Germinal center (tissue), 1 donor: ENCODE results near the gene IFT52.

Experiments used
- DNase-seq: peaks from one replicate; pipeline ENCODE4 v3.0.0; 2012; ENCODE audit warnings: mixed read lengths, low spot score

Gene IFT52, protein sequence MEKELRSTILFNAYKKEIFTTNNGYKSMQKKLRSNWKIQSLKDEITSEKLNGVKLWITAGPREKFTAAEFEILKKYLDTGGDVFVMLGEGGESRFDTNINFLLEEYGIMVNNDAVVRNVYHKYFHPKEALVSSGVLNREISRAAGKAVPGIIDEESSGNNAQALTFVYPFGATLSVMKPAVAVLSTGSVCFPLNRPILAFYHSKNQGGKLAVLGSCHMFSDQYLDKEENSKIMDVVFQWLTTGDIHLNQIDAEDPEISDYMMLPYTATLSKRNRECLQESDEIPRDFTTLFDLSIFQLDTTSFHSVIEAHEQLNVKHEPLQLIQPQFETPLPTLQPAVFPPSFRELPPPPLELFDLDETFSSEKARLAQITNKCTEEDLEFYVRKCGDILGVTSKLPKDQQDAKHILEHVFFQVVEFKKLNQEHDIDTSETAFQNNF

GRCh38 chr20:43590392-43591303 is at the start of gene IFT52:
IFT52 (plus strand) TSS chr20:43590937; CDS start chr20:43594699, 3,762 bp downstream.
- DNase-seq: peak; percentile 92

- no peak for DNase-seq
These were observed 49.5 kb upstream of the IFT52 start for GRCh38 chr20:43541214-43541613.

- DNase-seq: no peak
These were observed 48.6 kb upstream of the IFT52 start for GRCh38 chr20:43542161-43542560.

DNA sequence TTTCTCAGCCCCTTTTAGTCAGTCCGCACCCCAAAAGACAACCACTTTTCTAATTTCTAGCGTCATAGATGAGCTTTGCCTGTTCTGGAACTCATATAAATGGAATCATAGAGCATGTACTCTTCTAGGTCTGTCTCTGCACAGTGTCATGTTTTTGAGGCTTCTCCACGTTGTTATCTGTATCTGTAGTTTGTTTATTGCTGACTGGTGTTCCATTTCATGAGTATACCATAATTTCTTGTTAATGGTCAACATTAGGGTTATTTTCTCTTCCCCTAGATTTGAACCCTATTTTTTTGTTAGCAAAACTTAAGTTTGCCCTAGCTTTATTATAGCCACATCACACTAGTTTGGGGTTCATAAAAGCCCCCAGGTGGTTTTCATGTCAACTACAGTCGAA is 48.1 kb upstream of the IFT52 start:
- DNase-seq: no peak

DNA sequence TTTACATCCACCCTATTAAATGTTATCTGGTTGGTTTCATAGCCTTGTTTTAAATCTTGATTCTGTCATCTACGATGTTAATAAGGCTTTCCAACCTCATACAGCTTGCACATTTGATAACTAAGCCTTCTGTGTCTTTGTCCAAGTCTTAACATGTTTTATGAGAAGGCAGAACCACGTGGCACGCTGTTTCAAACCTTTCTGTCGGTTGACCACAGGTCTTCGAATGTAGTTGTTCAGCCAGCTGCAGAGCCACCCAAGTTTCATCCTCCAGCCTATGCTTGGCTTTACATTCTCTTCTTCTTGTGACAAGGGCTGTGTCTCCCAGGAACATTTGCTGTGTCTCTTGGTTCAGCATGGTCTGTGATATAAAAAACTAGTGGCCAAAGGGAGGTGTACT is 47.6 kb upstream of the IFT52 start:
- DNase-seq: no peak

DNA sequence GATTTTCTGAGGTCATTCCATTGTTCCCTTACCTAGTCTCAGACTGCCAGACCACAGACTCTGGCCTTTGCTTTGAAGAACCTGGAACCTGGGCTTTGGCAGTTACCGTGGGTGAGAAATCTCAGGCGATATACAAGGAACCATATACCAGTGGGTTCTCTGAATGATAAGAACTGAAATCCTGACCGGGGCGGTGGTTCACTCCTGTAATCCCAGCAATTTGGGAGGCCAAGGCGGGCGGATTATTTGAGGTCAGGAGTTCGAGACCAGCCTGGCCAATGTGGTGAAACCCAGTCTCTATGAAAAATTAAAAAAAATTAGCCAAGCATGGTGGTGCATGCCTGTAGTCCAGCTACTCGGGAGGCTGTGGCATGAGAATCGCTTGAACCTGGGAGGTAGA is 46.2 kb upstream of the IFT52 start:
- no peak for DNase-seq

DNA sequence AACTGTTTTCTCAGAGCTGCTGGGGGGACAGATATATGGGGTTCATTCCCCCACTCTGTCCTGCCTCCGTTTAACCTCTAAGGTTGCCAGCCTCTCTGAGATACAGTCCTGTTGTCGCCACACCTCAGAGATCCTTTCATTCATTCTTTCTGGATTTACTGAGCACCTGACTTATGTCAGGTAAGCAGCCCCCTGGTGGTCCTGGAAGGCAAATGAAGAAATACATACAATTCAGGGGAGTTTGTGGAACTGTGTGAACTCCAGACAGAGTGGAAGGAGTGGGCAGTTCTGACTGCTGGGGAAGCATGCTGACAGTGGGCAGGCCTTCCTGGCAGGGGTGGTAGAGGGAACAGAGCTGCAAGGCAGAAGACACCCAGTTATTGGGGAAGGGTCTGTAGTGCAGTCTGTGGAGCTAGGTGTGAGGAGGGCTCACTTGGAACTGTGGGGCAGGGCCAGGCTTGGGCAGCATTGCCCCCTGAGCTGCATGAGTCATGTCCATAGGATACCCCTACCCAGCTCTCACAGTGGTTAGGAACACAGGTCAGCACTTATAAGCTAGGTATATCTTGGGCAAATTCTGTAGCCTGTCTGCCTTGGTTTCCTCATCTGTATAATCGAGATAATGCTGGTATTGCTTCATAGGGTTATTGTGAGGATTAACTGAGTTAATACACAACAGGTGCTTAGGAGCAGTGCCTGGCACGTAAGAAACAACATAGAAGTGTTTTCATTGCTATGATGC is 44.7 kb upstream of the IFT52 start:
- DNase-seq: no peak

- DNase-seq: no peak
These were observed 42.4 kb upstream of the IFT52 start for GRCh38 chr20:43548273-43548880.

GRCh38 chr20:43549416-43550065 is 41.2 kb upstream of the IFT52 start:
- DNase-seq: no peak

GRCh38 chr20:43550456-43550855 is 40.3 kb upstream of the IFT52 start:
- DNase-seq: no peak

DNA sequence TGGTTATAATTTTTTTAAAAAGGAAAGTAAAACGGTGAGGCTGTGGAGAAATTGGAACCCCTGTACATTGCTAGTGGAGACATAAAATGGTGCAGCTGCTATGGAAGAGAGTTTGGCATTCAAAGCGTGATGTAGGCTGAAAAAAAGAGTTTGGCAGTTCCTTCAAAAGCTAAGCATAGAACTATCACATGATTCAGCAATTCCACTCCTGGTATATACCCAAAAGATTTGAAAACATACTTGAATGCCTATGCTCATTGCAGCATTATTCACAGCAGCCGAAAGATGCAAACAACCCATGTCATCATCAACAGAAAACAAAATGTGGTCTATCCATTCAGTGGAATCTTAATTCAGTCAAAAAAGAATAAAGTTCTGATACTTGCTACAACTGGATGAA is 36.4 kb upstream of the IFT52 start:
- DNase-seq: no peak

GRCh38 chr20:43558412-43559146 is 32.2 kb upstream of the IFT52 start, which contains the start of gene SGK2:
SGK2 (plus strand) TSS chr20:43559027; CDS start chr20:43566496, 7,469 bp downstream.
- DNase-seq: no peak

GRCh38 chr20:43559147-43559987 is 31.4 kb upstream of the IFT52 start:
- DNase-seq: no peak

- no peak for DNase-seq
These were observed 29.8 kb upstream of the IFT52 start for GRCh38 chr20:43560974-43561373.

- no peak for DNase-seq
These were observed 27.3 kb upstream of the IFT52 start for GRCh38 chr20:43563429-43563828.

GRCh38 chr20:43563991-43564390 is 26.7 kb upstream of the IFT52 start:
- no peak for DNase-seq

DNA sequence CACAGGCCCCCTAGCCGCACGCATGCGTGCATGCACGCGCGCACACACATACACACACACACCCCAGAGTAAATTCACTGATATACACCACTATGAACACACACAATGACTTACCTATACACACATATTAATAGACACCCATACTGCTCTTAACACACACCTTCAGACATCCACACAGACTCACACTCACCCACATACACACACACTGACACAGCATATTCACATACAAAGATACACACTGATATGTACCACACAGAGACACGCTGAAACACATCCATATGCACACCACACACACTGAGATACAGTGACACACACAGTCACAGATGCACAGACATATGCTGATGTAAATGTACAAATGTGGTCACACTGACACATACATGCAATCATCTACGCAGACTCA is 26.3 kb upstream of the IFT52 start:
- DNase-seq: no peak

DNA sequence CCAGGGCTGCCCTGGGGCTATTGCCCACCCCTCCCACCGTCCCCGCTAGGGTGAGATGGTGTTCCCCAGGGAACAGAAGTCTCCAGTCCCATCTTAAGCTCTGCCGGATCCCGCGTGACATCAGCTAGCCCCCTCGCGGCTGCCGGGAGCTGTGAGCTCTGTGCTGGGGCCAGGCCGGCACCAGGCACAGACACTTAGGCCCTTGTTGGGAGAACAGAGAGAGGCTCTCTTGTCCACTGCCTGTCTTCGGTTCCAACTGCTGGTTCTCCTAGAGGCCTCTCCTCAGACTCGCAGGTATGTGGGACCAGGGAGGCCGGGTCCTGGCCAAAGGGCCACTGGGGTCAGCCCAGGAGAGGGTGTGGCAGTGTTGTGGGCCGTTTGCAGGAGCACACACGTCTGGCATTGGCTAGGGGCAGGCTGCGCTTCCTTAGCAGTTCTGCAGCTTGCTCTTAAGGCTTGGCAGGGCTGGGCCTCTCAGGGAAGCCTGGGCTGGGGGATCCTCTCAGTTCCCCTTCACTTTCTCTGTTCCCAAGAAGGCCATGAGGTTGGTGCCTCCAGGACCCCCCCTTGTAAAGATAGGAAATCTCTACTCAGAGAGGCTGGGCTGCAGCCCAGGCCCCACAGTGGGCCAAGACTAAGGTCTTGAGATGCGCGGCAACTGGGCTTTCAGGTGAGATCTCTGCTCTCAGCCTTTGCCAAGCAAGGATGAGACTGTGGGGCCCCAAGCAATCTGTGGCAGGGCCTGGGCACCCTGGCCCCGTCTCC is 25.6 kb upstream of the IFT52 start:
- no peak for DNase-seq

DNA sequence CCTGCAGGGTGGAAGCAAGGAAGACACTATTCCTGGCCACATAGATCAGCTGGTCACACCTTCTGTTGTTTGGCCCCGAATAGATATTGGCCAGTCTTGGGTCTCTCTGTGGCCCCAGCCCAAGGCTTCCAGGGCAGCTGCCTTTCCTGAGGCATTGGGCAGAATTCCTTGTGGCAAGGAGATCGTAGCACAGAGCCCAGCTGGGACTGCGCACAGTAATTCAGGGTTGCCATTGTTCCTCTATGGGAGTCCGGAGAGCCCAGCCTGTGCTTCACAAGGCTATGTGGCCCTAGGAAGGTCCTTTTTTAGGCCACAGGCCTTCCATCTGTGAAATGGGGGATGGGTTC is 25.0 kb upstream of the IFT52 start:
- no peak for DNase-seq
